ENCODE results near the gene NYNRIN.

DNA sequence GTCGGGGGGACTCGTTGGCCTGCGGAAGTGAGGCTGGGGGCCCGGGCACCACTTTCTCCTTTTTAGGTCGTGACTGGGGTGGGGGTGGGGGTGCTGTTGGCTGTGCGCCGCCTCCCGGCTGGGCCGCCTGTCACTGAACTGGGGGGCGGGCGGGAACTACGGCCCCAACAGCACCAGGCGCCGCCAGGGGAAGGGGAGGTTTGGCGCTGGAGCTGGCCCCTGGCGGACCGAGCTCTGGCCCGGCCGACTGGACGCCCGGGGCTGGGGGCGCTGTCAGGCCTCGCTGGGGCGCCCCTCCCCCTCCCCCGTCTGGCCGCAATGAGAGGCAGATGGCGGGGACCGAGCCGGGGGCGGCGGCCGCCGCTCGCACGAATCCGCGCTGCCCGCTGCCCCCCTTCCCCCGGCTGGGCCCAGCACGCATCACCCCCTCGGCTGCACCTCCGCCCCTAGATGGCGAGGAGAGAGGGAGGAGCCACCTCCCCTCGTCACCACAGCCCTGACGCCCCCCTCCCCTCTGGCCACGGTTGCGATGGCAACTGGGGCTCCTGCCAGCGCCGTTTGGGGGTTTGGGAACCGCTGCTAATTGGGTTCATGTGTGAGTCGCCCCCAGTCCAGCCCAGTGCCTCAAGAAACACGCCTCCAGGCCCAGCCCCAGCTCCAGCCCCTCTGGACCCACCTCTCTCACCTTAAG, 30.1 kb upstream of the NYNRIN start:
- TF ChIP-seq POLR2AphosphoS5 (IDR thresholded peaks at IDR 0.05; ENCODE audit: low read depth, low read length): no peak
- TF ChIP-seq, protein P1, sequence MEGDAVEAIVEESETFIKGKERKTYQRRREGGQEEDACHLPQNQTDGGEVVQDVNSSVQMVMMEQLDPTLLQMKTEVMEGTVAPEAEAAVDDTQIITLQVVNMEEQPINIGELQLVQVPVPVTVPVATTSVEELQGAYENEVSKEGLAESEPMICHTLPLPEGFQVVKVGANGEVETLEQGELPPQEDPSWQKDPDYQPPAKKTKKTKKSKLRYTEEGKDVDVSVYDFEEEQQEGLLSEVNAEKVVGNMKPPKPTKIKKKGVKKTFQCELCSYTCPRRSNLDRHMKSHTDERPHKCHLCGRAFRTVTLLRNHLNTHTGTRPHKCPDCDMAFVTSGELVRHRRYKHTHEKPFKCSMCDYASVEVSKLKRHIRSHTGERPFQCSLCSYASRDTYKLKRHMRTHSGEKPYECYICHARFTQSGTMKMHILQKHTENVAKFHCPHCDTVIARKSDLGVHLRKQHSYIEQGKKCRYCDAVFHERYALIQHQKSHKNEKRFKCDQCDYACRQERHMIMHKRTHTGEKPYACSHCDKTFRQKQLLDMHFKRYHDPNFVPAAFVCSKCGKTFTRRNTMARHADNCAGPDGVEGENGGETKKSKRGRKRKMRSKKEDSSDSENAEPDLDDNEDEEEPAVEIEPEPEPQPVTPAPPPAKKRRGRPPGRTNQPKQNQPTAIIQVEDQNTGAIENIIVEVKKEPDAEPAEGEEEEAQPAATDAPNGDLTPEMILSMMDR (IDR thresholded peaks at IDR 0.05): no peak
- TF ChIP-seq TCF7L2 (IDR thresholded peaks at IDR 0.05; ENCODE audit: low read depth, low read length): no peak
